ENCODE data around the gene CACNA1D. TPM values are rescaled to one million over a fixed set of nuclear protein-coding genes. Genes with fewer than 3 reads are reported as not detected.

CACNA1D gene
- total and polyA plus RNA-seq, 5 donors from 2014 or later = 0.03 to 0.44 TPM; not detected in 3

DNA sequence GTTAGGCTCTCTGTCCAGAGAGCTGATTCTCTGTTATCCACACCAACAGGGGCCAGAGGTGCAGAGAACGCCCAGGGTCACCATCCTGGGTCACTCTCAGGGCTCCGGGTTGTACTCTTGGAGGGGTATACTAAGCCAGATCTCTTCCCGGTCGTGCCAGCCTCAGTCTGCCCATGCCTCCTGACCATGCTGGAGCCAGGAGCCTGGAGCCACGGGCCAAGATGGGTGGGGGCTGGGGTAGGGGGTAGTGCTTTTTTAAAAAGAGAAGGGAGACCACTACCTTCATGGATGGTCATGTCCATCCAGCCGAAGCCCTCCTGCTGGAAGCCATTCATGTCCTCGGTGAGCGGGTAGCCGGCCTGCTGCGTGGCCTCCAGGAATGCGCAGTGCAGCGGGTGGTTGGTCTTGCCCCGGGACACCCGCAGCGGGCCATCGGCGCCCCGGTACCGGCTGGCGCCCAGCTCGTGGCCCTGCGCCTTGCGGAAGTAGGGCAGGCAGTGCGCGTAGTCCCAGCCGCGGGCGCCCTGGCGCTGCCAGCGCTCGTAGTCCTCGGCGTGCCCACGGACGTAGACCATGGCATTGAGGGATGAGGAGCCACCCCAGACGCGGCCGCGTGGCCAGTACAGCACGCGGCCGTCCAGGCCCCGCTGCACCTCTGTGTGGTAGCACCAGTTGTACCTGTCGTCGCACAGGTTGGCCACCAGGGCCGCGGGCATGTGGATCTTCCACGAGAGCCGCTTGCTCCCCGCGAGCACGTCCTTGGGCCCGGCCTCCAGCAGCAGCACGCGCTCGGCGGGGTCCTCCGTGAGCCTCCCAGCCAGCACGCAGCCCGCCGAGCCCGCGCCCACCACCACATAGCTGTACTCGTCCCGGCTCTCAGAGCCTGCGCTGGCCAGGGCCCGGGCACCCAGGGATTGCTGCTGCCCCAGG, 328.9 kb downstream of the CACNA1D start:
- ATAC-seq (ENCODE audit: low read depth in 2 of 2) (no peak), DNase-seq (no peak)
- peaks cover 12% of the 10 kb centered on the region for H3K27me3 Mint-ChIP-seq
- H3K4me1 Mint-ChIP-seq = peaks cover 0 to 7% (median 0%) of the 10 kb centered on the region in 4 donors
- H3K27ac Mint-ChIP-seq = no peak overlapping the region
- Histone ChIP-seq H3K36me3 (ENCODE audit: control insufficient read depth, insufficient read depth, low read length) (no peaks in the 10 kb centered on the region), H3K4me1 (ENCODE audit: control insufficient read depth, insufficient read depth, low read length, poor library complexity, severe bottlenecking) (no peaks in the 10 kb centered on the region), H3K27ac (ENCODE audit: insufficient read depth, low read length, poor library complexity, severe bottlenecking) (no peak overlapping the region), H3K4me3 (ENCODE audit: low read depth, low read length) (no peak overlapping the region), H3K9me3 (ENCODE audit: control insufficient read depth in 2 of 2, low read length in 2 of 2) (no peaks in the 10 kb centered on the region), H3K27me3 (ENCODE audit: control insufficient read depth, insufficient read depth, low read length) (no peaks in the 10 kb centered on the region)
- no peak overlapping the region for H3K4me3 Mint-ChIP-seq
- no peaks in the 10 kb centered on the region for H3K36me3 Mint-ChIP-seq
- peaks cover 0 to 2% (median 0%) of the 10 kb centered on the region in 7 donors for H3K9me3 Mint-ChIP-seq

DNA sequence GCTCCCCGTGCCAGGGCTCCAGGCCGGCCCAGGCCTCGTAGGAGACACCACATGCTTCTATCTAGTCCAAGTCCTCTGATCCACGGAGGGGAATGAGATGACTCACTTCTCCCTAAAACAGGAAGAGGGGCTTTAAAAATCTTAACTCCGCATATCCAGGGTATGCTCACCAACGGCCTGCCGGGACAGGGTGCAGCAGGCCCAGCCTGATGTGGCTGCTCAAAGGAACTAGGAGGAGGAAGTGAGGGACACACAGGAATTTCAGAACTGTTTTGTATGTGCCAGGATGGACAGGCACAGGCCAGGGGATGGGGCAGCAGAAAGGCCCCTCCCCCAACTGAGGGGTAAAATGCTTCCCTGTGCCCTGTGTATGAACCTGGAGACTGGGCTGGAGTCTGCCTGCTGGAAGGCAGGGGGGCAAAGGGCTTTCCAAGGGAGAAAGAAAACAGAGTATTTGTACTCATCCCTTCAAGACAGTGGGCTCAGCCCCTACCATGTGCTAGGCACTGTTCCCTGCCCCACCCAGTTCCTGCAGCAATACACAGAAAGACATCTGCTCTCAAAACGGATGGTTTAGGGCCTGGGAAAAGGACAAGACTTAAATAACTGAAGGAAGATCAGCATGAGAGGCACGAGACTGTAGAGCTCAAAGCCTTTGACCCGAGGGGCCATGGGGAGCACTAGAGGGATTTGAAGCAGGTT, 329.7 kb downstream of the CACNA1D start:
- ATAC-seq (ENCODE audit: low read depth in 2 of 2) (no peak), DNase-seq (no peak)
- H3K27me3 ChIP-seq (ENCODE audit: control insufficient read depth, insufficient read depth, low read length) = no peaks in the 10 kb centered on the region
- Mint-ChIP-seq H3K27ac (no peak overlapping the region), H3K9me3 (peaks cover 0 to 2% (median 0%) of the 10 kb centered on the region in 7 donors), H3K36me3 (no peaks in the 10 kb centered on the region), H3K4me1 (peaks cover 0 to 7% (median 0%) of the 10 kb centered on the region in 4 donors), H3K27me3 (peaks cover 7% of the 10 kb centered on the region), H3K4me3 (no peak overlapping the region)
- H3K4me1 ChIP-seq (ENCODE audit: control insufficient read depth, insufficient read depth, low read length, poor library complexity, severe bottlenecking) = no peaks in the 10 kb centered on the region
- no peak overlapping the region for H3K4me3 ChIP-seq (ENCODE audit: low read depth, low read length)
- no peaks in the 10 kb centered on the region for H3K9me3 ChIP-seq (ENCODE audit: control insufficient read depth in 2 of 2, low read length in 2 of 2)
- H3K27ac ChIP-seq (ENCODE audit: insufficient read depth, low read length, poor library complexity, severe bottlenecking) = no peak overlapping the region
- H3K36me3 ChIP-seq (ENCODE audit: control insufficient read depth, insufficient read depth, low read length) = no peaks in the 10 kb centered on the region

DNA sequence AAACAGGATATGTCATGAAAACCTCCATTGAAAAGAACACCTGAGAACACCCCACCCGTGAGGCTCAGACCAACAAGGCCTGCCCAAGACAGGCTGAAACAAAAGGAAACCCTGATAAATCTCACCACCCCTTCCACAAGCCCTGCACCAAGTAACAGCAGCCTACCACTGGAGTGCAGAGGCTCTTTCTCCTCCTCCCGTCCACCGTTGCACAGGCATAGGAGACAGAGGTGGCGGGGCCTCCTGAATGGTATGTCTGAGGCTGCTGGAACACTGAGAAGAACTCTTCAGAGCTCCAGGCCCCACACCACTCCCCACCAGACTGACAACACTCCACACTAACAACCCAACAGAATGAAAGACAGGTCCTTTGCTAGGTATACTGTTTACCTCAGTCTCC, 330.4 kb downstream of the CACNA1D start:
- DNase-seq (no peak), ATAC-seq (ENCODE audit: low read depth in 2 of 2) (peak in 1 of 2 donors; percentile 10)
- Histone ChIP-seq H3K4me1 (ENCODE audit: control insufficient read depth, insufficient read depth, low read length, poor library complexity, severe bottlenecking) (no peaks in the 10 kb centered on the region), H3K27me3 (ENCODE audit: control insufficient read depth, insufficient read depth, low read length) (no peaks in the 10 kb centered on the region), H3K4me3 (ENCODE audit: low read depth, low read length) (no peak overlapping the region), H3K36me3 (ENCODE audit: control insufficient read depth, insufficient read depth, low read length) (no peaks in the 10 kb centered on the region), H3K27ac (ENCODE audit: insufficient read depth, low read length, poor library complexity, severe bottlenecking) (no peak overlapping the region), H3K9me3 (ENCODE audit: control insufficient read depth in 2 of 2, low read length in 2 of 2) (no peaks in the 10 kb centered on the region)
- Mint-ChIP-seq H3K27me3 (peaks cover 7% of the 10 kb centered on the region), H3K9me3 (peaks cover 0 to 2% (median 0%) of the 10 kb centered on the region in 7 donors), H3K27ac (no peak overlapping the region), H3K4me3 (no peak overlapping the region), H3K4me1 (peaks cover 0 to 7% (median 0%) of the 10 kb centered on the region in 4 donors), H3K36me3 (no peaks in the 10 kb centered on the region)

DNA sequence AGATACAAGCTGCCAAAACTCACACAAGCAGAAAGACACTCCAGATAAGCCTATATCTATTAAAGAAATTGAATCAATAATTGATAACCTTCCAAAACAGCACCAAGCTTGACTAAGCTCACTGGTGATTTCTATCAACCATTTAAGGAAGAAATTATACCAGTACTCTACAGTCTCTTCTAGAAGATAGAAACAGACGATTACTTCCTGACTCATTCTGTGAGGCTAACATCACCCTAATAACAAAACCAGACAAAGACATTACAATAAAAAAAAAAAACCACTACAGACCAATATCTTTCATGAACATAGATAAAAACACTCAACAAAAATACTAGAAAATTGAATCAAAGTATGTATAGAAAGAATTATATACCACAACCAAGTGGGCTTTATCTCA, 331.6 kb downstream of the CACNA1D start:
- Mint-ChIP-seq H3K36me3 (no peaks in the 10 kb centered on the region), H3K4me1 (peaks cover 0 to 7% (median 0%) of the 10 kb centered on the region in 4 donors), H3K9me3 (no peaks in the 10 kb centered on the region), H3K27ac (peak overlapping the region in 2 of 3 donors; percentile 11 to 13), H3K4me3 (no peak overlapping the region), H3K27me3 (peaks cover 7% of the 10 kb centered on the region)
- H3K27me3 ChIP-seq (ENCODE audit: control insufficient read depth, insufficient read depth, low read length) = no peaks in the 10 kb centered on the region
- H3K36me3 ChIP-seq (ENCODE audit: control insufficient read depth, insufficient read depth, low read length) = no peaks in the 10 kb centered on the region
- no peaks in the 10 kb centered on the region for H3K9me3 ChIP-seq (ENCODE audit: control insufficient read depth in 2 of 2, low read length in 2 of 2)
- DNase-seq = no peak
- H3K4me1 ChIP-seq (ENCODE audit: control insufficient read depth, insufficient read depth, low read length, poor library complexity, severe bottlenecking) = no peaks in the 10 kb centered on the region
- no peak overlapping the region for H3K4me3 ChIP-seq (ENCODE audit: low read depth, low read length)
- ATAC-seq (ENCODE audit: low read depth in 2 of 2) = no peak
- no peak overlapping the region for H3K27ac ChIP-seq (ENCODE audit: insufficient read depth, low read length, poor library complexity, severe bottlenecking)

DNA sequence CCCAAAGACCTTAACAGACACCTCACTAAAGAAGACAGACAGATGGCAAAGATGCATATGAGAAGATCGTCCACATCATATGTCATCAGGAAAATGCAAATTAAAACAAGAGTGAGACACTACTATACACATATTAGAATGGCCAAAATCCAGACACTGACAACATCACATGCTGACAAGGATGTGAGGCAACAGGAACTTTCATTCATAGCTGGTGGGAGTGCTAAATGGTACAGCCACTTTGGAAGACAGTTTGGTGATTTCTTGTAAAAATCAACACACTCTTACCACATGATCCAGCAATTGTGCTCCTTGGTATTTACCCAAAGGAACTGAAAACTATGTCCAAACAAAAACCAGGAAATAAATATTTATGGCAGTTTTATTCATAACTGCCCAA, 334.2 kb downstream of the CACNA1D start:
- Histone ChIP-seq H3K27ac (ENCODE audit: insufficient read depth, low read length, poor library complexity, severe bottlenecking) (no peak overlapping the region), H3K36me3 (ENCODE audit: control insufficient read depth, insufficient read depth, low read length) (no peaks in the 10 kb centered on the region), H3K9me3 (ENCODE audit: control insufficient read depth in 2 of 2, low read length in 2 of 2) (no peaks in the 10 kb centered on the region), H3K4me3 (ENCODE audit: low read depth, low read length) (no peak overlapping the region), H3K27me3 (ENCODE audit: control insufficient read depth, insufficient read depth, low read length) (no peaks in the 10 kb centered on the region), H3K4me1 (ENCODE audit: control insufficient read depth, insufficient read depth, low read length, poor library complexity, severe bottlenecking) (no peaks in the 10 kb centered on the region)
- Mint-ChIP-seq H3K4me1 (peaks cover 0 to 7% (median 0%) of the 10 kb centered on the region in 4 donors), H3K36me3 (no peaks in the 10 kb centered on the region), H3K9me3 (no peaks in the 10 kb centered on the region), H3K27ac (no peak overlapping the region), H3K4me3 (no peak overlapping the region), H3K27me3 (peaks cover 7% of the 10 kb centered on the region)
- DNase-seq (no peak), ATAC-seq (ENCODE audit: low read depth in 2 of 2) (no peak)

DNA sequence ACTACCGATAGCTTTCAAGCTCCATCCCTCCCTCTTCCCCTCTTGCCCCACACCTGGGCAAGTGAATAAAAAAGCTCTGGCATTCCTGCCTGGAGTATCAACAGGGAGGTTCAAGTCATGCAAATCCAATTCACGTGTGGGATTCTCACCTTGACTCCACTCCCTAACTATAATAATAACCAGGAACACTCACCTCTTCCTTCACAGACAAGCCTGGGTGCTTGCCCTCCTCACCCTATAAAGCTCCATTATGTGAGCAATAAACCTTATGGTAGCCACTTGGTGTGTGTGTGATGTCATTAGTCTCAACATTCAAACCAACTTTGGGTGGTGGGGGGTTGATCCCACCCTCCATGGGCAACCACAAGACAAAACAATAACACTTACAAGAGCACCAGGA, 335.2 kb downstream of the CACNA1D start:
- no peak overlapping the region for H3K27ac ChIP-seq (ENCODE audit: insufficient read depth, low read length, poor library complexity, severe bottlenecking)
- peaks cover 0 to 7% (median 0%) of the 10 kb centered on the region in 4 donors for H3K4me1 Mint-ChIP-seq
- H3K36me3 ChIP-seq (ENCODE audit: control insufficient read depth, insufficient read depth, low read length) = no peaks in the 10 kb centered on the region
- H3K27ac Mint-ChIP-seq = no peak overlapping the region
- no peak overlapping the region for H3K4me3 Mint-ChIP-seq
- H3K9me3 ChIP-seq (ENCODE audit: control insufficient read depth in 2 of 2, low read length in 2 of 2) = no peaks in the 10 kb centered on the region
- H3K4me1 ChIP-seq (ENCODE audit: control insufficient read depth, insufficient read depth, low read length, poor library complexity, severe bottlenecking) = no peaks in the 10 kb centered on the region
- H3K9me3 Mint-ChIP-seq = no peaks in the 10 kb centered on the region
- no peaks in the 10 kb centered on the region for H3K27me3 ChIP-seq (ENCODE audit: control insufficient read depth, insufficient read depth, low read length)
- peaks cover 7% of the 10 kb centered on the region for H3K27me3 Mint-ChIP-seq
- H3K36me3 Mint-ChIP-seq = no peaks in the 10 kb centered on the region
- DNase-seq (no peak), ATAC-seq (ENCODE audit: low read depth in 2 of 2) (no peak)
- no peak overlapping the region for H3K4me3 ChIP-seq (ENCODE audit: low read depth, low read length)

DNA sequence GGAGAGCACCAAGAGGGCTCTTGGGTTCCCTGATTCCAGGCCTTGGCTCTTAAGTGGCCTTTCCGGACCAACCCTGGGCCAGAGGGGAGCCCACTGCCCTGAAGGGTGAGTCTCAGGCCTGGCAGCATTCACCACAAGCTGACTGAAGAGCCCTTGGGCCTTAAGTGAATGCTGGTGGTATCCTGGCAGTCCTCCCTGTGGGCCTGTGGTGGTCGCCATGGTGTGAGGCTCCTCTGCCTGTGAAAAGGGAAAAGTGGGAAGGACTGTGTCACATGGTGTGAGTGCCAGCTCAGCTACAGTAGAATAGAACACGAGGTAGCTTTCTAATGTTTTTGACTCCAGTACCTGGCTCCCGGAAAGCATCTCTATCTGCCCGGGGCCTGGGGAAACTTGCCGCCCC, 336.5 kb downstream of the CACNA1D start:
- H3K27me3 ChIP-seq (ENCODE audit: control insufficient read depth, insufficient read depth, low read length) = no peaks in the 10 kb centered on the region
- ATAC-seq (ENCODE audit: low read depth in 2 of 2) (no peak), DNase-seq (no peak)
- Mint-ChIP-seq H3K9me3 (peaks cover 0 to 2% (median 0%) of the 10 kb centered on the region in 7 donors), H3K4me1 (peaks cover 0 to 3% (median 0%) of the 10 kb centered on the region in 4 donors), H3K27ac (no peak overlapping the region), H3K36me3 (no peaks in the 10 kb centered on the region), H3K4me3 (no peak overlapping the region), H3K27me3 (peaks cover 3% of the 10 kb centered on the region)
- no peaks in the 10 kb centered on the region for H3K4me1 ChIP-seq (ENCODE audit: control insufficient read depth, insufficient read depth, low read length, poor library complexity, severe bottlenecking)
- H3K36me3 ChIP-seq (ENCODE audit: control insufficient read depth, insufficient read depth, low read length) = no peaks in the 10 kb centered on the region
- H3K4me3 ChIP-seq (ENCODE audit: low read depth, low read length) = no peak overlapping the region
- H3K27ac ChIP-seq (ENCODE audit: insufficient read depth, low read length, poor library complexity, severe bottlenecking) = no peak overlapping the region
- H3K9me3 ChIP-seq (ENCODE audit: control insufficient read depth in 2 of 2, low read length in 2 of 2) = no peaks in the 10 kb centered on the region
